HG03439 (cell line): Measurements from ENCODE around the gene GTF2F2.

Source experiments
- ATAC-seq: cut with Tn5 transposase; IDR thresholded peaks from one replicate; pipeline ENCODE4 v1.9.1; 2021; ENCODE audit warnings: mild to moderate bottlenecking, moderate library complexity; ENCODE audit not compliant: unreplicated experiment

GTF2F2 gene

GRCh38 chr13:45120967-45121831 lies 889 bp downstream of the GTF2F2 start:
- ATAC-seq = no peak

- no peak for ATAC-seq
Measured at GRCh38 chr13:45122941-45123340, 2.6 kb downstream of the GTF2F2 start.

GRCh38 chr13:45132369-45133064 lies 12.2 kb downstream of the GTF2F2 start:
- no peak for ATAC-seq

GRCh38 chr13:45133396-45134118 lies 13.2 kb downstream of the GTF2F2 start:
- ATAC-seq = no peak

- no peak for ATAC-seq
Measured at GRCh38 chr13:45136741-45137504, 16.6 kb downstream of the GTF2F2 start.

- ATAC-seq = no peak
Measured at GRCh38 chr13:45137526-45137925, 17.2 kb downstream of the GTF2F2 start.

- ATAC-seq = no peak
Measured at GRCh38 chr13:45138282-45138681, 18.0 kb downstream of the GTF2F2 start.

- ATAC-seq = no peak
Measured at GRCh38 chr13:45141369-45141768, 21.1 kb downstream of the GTF2F2 start.

GRCh38 chr13:45142440-45143345 lies 22.4 kb downstream of the GTF2F2 start:
- ATAC-seq = no peak

- no peak for ATAC-seq
Measured at GRCh38 chr13:45143346-45143751, 23.0 kb downstream of the GTF2F2 start.

GRCh38 chr13:45149964-45150363 lies 29.7 kb downstream of the GTF2F2 start:
- no peak for ATAC-seq

- peak; percentile 61 for ATAC-seq
Measured at GRCh38 chr13:45156565-45157361, 36.5 kb downstream of the GTF2F2 start.

GRCh38 chr13:45162194-45162593 lies 41.9 kb downstream of the GTF2F2 start:
- no peak for ATAC-seq

GRCh38 chr13:45162821-45163220 lies 42.5 kb downstream of the GTF2F2 start:
- ATAC-seq = no peak

- ATAC-seq = no peak
Measured at GRCh38 chr13:45166858-45167257, 46.5 kb downstream of the GTF2F2 start.

GRCh38 chr13:45167611-45168554 lies 47.6 kb downstream of the GTF2F2 start:
- ATAC-seq = no peak

- ATAC-seq = no peak
Measured at GRCh38 chr13:45168555-45168930, 48.2 kb downstream of the GTF2F2 start.

- no peak for ATAC-seq
Measured at GRCh38 chr13:45174478-45174877, 54.2 kb downstream of the GTF2F2 start.
